ENCODE data around the gene SBF1.
A peak's percentile ranks its signal among the peaks of the same experiment; 100 is the strongest.
"Not testable (repeated sequence)": the region's sequence is repeated elsewhere in the genome, so short reads cannot be mapped to it uniquely, and the experiment has no call there.

SBF1 gene

GRCh38 chr22:50408954-50409353, 65.9 kb downstream of the SBF1 start:
- intact Hi-C loops (cut with DNase I) = not testable (repeated sequence)
- DNase-seq = peak in 1 of 10 donors; percentile 17

GRCh38 chr22:50408311-50408710, 66.5 kb downstream of the SBF1 start:
- intact Hi-C loops (cut with DNase I) = no loop called here
- peak in 1 of 10 donors; percentile 61 for DNase-seq

- intact Hi-C loops (cut with DNase I) = no loop called here
- DNase-seq = peak in 4 of 10 donors; percentile 42 to 92 (median 86)
These were observed 68.2 kb downstream of the SBF1 start for GRCh38 chr22:50406416-50407170.

- intact Hi-C loops (cut with DNase I) = no loop called here
These were observed 71.1 kb downstream of the SBF1 start for GRCh38 chr22:50403701-50404101.

GRCh38 chr22:50401907-50402306, 72.9 kb downstream of the SBF1 start:
- peak in 1 of 10 donors; percentile 21 for DNase-seq
- intact Hi-C loops (cut with DNase I) = no loop called here

More at GRCh38 chr22:50403701-50404101, 71.1 kb downstream of the SBF1 start:
- DNase-seq = peak in 7 of 10 donors; percentile 25 to 92 (median 47)

- intact Hi-C loops (cut with DNase I) = no loop called here
- DNase-seq = no peak
These were observed 73.9 kb downstream of the SBF1 start for GRCh38 chr22:50400931-50401330.

GRCh38 chr22:50400406-50400805, 74.4 kb downstream of the SBF1 start:
- intact Hi-C loops (cut with DNase I) = no loop called here
- DNase-seq = no peak

GRCh38 chr22:50399751-50400331, 75.0 kb downstream of the SBF1 start:
- intact Hi-C loops (cut with DNase I) = no loop called here

GRCh38 chr22:50398831-50399648, 75.8 kb downstream of the SBF1 start:
- peak in 1 of 10 donors; percentile 70 for DNase-seq
- intact Hi-C loops (cut with DNase I) = no loop called here

More at GRCh38 chr22:50399751-50400331, 75.0 kb downstream of the SBF1 start:
- DNase-seq = peak in 8 of 10 donors; percentile 29 to 95 (median 53)

GRCh38 chr22:50397371-50398060, 77.3 kb downstream of the SBF1 start:
- intact Hi-C loops (cut with DNase I) = not testable (repeated sequence)
- peak in 1 of 10 donors; percentile 33 for DNase-seq

- intact Hi-C loops (cut with DNase I) = no loop called here
- DNase-seq = no peak
These were observed 78.0 kb downstream of the SBF1 start for GRCh38 chr22:50396751-50397370.
